Right lobe of liver (tissue), 4 donors: ENCODE measurements around the gene CTIF.

Experiments
- POLR2A ChIP-seq: fragments of 450-650 bp; IDR thresholded peaks from one replicate; pipeline ENCODE4 v1.6.1; 2017; ENCODE audit warnings: antibody characterized with exemption, mild to moderate bottlenecking
- TF ChIP-seq, protein P1 (sequence below), 4 donors: fragments of 200-600 bp in 3 of 4; fragments of 450-650 bp in 1 of 4; IDR thresholded peaks; one replicate each; pipeline versions ENCODE4 v1.5.1 to v1.8.0; 2016 to 2022; ENCODE audit warnings: antibody characterized with exemption in 4 of 4, mild to moderate bottlenecking in 2 of 4
- donor health status: DM: no; HTN: no; CAD: no.
- donor health status: DM: no; HTN: no; CAD: no.
- donor health status: DM: no; HTN: yes; CAD: no.

DNA sequence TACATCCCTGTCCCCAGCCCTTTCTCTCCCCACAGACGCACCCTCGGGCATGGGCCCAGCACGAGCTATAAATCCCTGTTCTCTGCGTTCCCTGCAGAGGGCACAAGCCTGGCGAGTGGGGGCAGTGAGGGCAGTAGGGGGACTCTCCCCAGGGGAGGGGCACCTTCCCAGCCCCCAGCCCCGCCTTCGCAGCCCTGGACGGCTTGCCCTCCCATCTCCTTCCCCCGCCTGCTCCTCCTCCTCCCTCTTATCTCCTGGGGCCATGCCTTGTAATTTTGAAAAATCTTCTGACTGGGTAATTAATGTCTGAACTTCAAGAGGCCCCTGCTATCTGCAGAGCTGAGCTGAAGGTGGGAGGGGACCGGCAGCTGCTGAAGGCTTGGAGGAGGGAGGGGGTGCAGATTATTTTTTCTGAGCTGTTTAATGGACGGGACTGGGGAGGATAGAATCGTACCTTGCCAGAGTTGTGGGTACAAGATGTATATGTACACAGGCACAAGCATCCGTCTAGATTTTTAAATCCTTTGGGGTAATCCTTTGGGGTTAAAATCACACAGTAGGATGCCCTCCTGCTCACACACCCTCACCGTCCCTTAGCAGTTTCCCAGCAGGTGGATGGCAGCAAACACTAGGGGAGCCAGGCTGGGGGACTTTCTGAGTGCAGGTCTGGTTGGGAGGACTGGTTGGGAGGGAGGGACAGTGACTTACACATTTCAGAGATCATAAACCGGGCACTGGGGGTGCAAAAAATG lies 290.0 kb downstream of the CTIF start:
- TF ChIP-seq, protein P1, sequence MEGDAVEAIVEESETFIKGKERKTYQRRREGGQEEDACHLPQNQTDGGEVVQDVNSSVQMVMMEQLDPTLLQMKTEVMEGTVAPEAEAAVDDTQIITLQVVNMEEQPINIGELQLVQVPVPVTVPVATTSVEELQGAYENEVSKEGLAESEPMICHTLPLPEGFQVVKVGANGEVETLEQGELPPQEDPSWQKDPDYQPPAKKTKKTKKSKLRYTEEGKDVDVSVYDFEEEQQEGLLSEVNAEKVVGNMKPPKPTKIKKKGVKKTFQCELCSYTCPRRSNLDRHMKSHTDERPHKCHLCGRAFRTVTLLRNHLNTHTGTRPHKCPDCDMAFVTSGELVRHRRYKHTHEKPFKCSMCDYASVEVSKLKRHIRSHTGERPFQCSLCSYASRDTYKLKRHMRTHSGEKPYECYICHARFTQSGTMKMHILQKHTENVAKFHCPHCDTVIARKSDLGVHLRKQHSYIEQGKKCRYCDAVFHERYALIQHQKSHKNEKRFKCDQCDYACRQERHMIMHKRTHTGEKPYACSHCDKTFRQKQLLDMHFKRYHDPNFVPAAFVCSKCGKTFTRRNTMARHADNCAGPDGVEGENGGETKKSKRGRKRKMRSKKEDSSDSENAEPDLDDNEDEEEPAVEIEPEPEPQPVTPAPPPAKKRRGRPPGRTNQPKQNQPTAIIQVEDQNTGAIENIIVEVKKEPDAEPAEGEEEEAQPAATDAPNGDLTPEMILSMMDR (IDR thresholded peaks at IDR 0.05) = no peak
- no peak for TF ChIP-seq POLR2A
